IMR-90 (cell line): ENCODE data around the gene CABP4. TPM values are rescaled to one million over a fixed set of nuclear protein-coding genes. Genes with fewer than 3 reads are reported as not detected.

Source experiments
- ATAC-seq: fragments of 200-7000 bp; cut with Tn5 transposase; 2 replicates; pipeline ENCODE4 v1.9.1; 2020; ENCODE audit warnings: low read depth, mild to moderate bottlenecking, moderate library complexity
- BruUV-seq: library from RNA; stranded (reverse); fragments of 400-500 nt; replicated peaks from 2 replicates; lab custom pipeline; 2021; lab: Mats Ljungman, UMichigan
- CTCF ChIA-PET: fragments of 300-600 bp; formaldehyde crosslinking; extraction: SDS; loops from one replicate; lab custom pipeline; 2021; ENCODE audit warnings: antibody characterized with exemption; lab: Yijun Ruan, JAX
- POLR2A ChIA-PET: fragments of 300-600 bp; sonication (Branson Sonifier 250); formaldehyde crosslinking; loops from one replicate; lab custom pipeline; 2022; ENCODE audit warnings: antibody characterized with exemption; ENCODE audit not compliant: unreplicated experiment; lab: Charles Lee
- DNase-seq: peaks from one replicate; pipeline ENCODE4 v3.0.0; 2013
- H2AFZ ChIP-seq: replicated peaks from 2 replicates; pipeline ENCODE3; 2013; ENCODE audit warnings: low read length, mild to moderate bottlenecking; ENCODE audit not compliant: poor library complexity
- H2AK5ac ChIP-seq: 2 replicates; pipeline ENCODE4 v1.6.1; 2013; ENCODE audit warnings: low read depth, low read length, inconsistent platforms
- H2AK9ac ChIP-seq: replicated peaks from 2 replicates; pipeline ENCODE3; 2013; ENCODE audit warnings: mild to moderate bottlenecking, low read depth, low read length, moderate library complexity; ENCODE audit not compliant: poor library complexity
- H2BK120ac ChIP-seq: 2 replicates; pipeline ENCODE4 v1.6.1; 2013; ENCODE audit warnings: low read depth, low read length, inconsistent platforms
- H2BK15ac ChIP-seq: 3 replicates; pipeline ENCODE4 v1.6.1; 2013; ENCODE audit warnings: low read depth, low read length, inconsistent platforms
- H2BK20ac ChIP-seq: 2 replicates; pipeline ENCODE4 v1.6.1; 2013; ENCODE audit warnings: low read depth, mild to moderate bottlenecking, inconsistent platforms, low read length, moderate library complexity
- H2BK5ac ChIP-seq: 2 replicates; pipeline ENCODE4 v1.6.1; 2013; ENCODE audit warnings: mild to moderate bottlenecking, low read depth, low read length, inconsistent platforms; ENCODE audit not compliant: poor library complexity, severe bottlenecking
- H3K14ac ChIP-seq: replicated peaks from 2 replicates; pipeline ENCODE4 v1.6.1; 2013; ENCODE audit warnings: low read depth, low read length, inconsistent platforms
- H3K18ac ChIP-seq: 2 replicates; pipeline ENCODE4 v1.6.1; 2013; ENCODE audit warnings: low read depth, low read length, control low read depth
- H3K23ac ChIP-seq: 2 replicates; pipeline ENCODE4 v1.6.1; 2013; ENCODE audit warnings: low read depth, low read length, inconsistent platforms
- H3K27ac ChIP-seq: 2 replicates; pipeline ENCODE4 v1.5.1; 2013; ENCODE audit warnings: mild to moderate bottlenecking, control low read depth, low read length; ENCODE audit not compliant: insufficient read depth
- H3K27me3 ChIP-seq: 2 replicates; pipeline ENCODE4 v1.6.1; 2013; ENCODE audit warnings: low read length; ENCODE audit not compliant: control insufficient read depth, insufficient read depth
- H3K36me3 ChIP-seq: 2 replicates; pipeline ENCODE4 v1.6.1; 2013; ENCODE audit warnings: low read length, mixed read lengths; ENCODE audit not compliant: control insufficient read depth, insufficient read depth
- H3K4ac ChIP-seq: 2 replicates; pipeline ENCODE4 v1.6.1; 2013; ENCODE audit warnings: low read depth, low read length, inconsistent platforms
- H3K4me1 ChIP-seq: 2 replicates; pipeline ENCODE4 v1.6.1; 2013; ENCODE audit warnings: low read length, mixed read lengths; ENCODE audit not compliant: control insufficient read depth, insufficient read depth
- H3K4me2 ChIP-seq: 2 replicates; pipeline ENCODE4 v1.6.1; 2013; ENCODE audit warnings: low read depth, mild to moderate bottlenecking, control low read depth, low read length, moderate library complexity
- H3K4me3 ChIP-seq: 2 replicates; pipeline ENCODE4 v1.5.1; 2013; ENCODE audit warnings: low read depth, mild to moderate bottlenecking, control low read depth, low read length, moderate library complexity; ENCODE audit not compliant: insufficient read depth
- H3K56ac ChIP-seq: 2 replicates; pipeline ENCODE4 v1.6.1; 2013; ENCODE audit warnings: low read length, inconsistent platforms; ENCODE audit not compliant: insufficient read depth; ENCODE audit errors: extremely low read depth
- H3K79me1 ChIP-seq, 2 experiments: 2 replicates each; pipeline ENCODE4 v1.6.1; 2013; ENCODE audit warnings: low read length in 2 of 2, inconsistent platforms in 1 of 2, low read depth in 1 of 2
- H3K9ac ChIP-seq: 2 replicates; pipeline ENCODE4 v1.6.1; 2013; ENCODE audit warnings: low read depth, low read length, control low read depth
- H3K9me1 ChIP-seq: 2 replicates; pipeline ENCODE4 v1.6.1; 2013; ENCODE audit warnings: low read length, inconsistent platforms; ENCODE audit not compliant: insufficient read depth
- H3K9me3 ChIP-seq: 2 replicates; pipeline ENCODE4 v1.6.1; 2013; ENCODE audit warnings: low read length; ENCODE audit not compliant: control insufficient read depth, insufficient read depth
- H4K20me1 ChIP-seq: 2 replicates; pipeline ENCODE4 v1.6.1; 2013; ENCODE audit warnings: low read length, inconsistent platforms; ENCODE audit not compliant: insufficient read depth
- H4K5ac ChIP-seq: 2 replicates; pipeline ENCODE4 v1.6.1; 2013; ENCODE audit warnings: mild to moderate bottlenecking, low read depth, low read length, control low read depth
- H4K8ac ChIP-seq, 2 experiments: 2 replicates each; pipeline ENCODE4 v1.6.1; 2013; ENCODE audit warnings: low read depth in 2 of 2, low read length in 2 of 2, control low read depth in 1 of 2, inconsistent platforms in 1 of 2
- H4K91ac ChIP-seq: 2 replicates; pipeline ENCODE4 v1.6.1; 2013; ENCODE audit warnings: low read depth, low read length, inconsistent platforms; ENCODE audit not compliant: insufficient read depth
- SMC3 ChIP-seq: fragments of 150-350 bp; IDR thresholded peaks from 2 replicates; pipeline ENCODE4 v1.6.1; 2016; ENCODE audit warnings: low read depth, mild to moderate bottlenecking, antibody characterized with exemption, low read length, moderate library complexity
- WGBS, 2 experiments: methylation state at CpG; one replicate each; pipeline versions ENCODE4 v1.1.5 to v1.1.7; 2013; ENCODE audit warnings: missing lambda C conversion rate in 2 of 2; ENCODE audit not compliant: insufficient read length in 1 of 2; ENCODE audit errors: extremely low coverage in 2 of 2; 5-methylcytosine and 5-hydroxymethylcytosine counted together
- dilution Hi-C: fragments of 300-500 bp; cut with HindIII; formaldehyde crosslinking; loops from one replicate; pipeline ENCODE4 v1.14.3; 2018; ENCODE audit warnings: low sequenced_read_pairs; ENCODE audit not compliant: unreplicated experiment
- in situ Hi-C: fragments of 300-500 bp; cut with MboI; formaldehyde crosslinking; loops from 3 replicates; pipeline ENCODE4 v1.14.3; 2019; ENCODE audit warnings: low sequenced_read_pairs, inconsistent platforms, mixed read lengths
- intact Hi-C: fragments of 100-400 bp; cut with micrococcal nuclease; formaldehyde crosslinking; loops from 2 replicates; pipeline ENCODE4 v1.10.0; 2022
- polyA plus RNA-seq, 3 experiments: library from polyadenylated mRNA; depleted of rRNA; stranded (reverse); fragments of >200 nt; gene quantifications; 2 replicates each; pipeline ENCODE4 v1.2.3, GENCODE V29; 2012; ENCODE audit warnings: low replicate concordance in 1 of 3
- total RNA-seq: library from RNA; depleted of rRNA; stranded (reverse); fragments of >200 nt; gene quantifications from 2 replicates; pipeline ENCODE4 v1.2.3, GENCODE V29; 2012

CABP4 gene
- total and polyA plus RNA-seq, 2 of the 4 experiments (the other 2 are of a cell fraction): not detected

GRCh38 chr11:67489885-67490726 is 35.0 kb downstream of the CABP4 start:
- Histone ChIP-seq H3K18ac (no peak overlapping the region), H3K4me2 (no peak overlapping the region), H4K8ac (no peak overlapping the region), H2AK5ac (no peak overlapping the region), H2AK9ac (peak overlapping the region; percentile 16), H3K9me1 (peaks cover 10% of the 10 kb centered on the region), H3K9me3 (no peaks in the 10 kb centered on the region), H2BK5ac (no peak overlapping the region), H3K4ac (no peak overlapping the region), H3K36me3 (peaks cover 50% of the 10 kb centered on the region), H3K4me3 (no peak overlapping the region), H3K14ac (no peak overlapping the region), H2BK120ac (no peak overlapping the region), H3K4me1 (no peaks in the 10 kb centered on the region), H3K79me1 (peaks cover 4 to 16% of the 10 kb centered on the region in 2 experiments; a peak in 2 of 4 replicates), H3K23ac (no peak overlapping the region), H2BK20ac (no peak overlapping the region), H4K91ac (no peak overlapping the region), H2BK15ac (no peak overlapping the region), H3K27me3 (no peaks in the 10 kb centered on the region), H4K5ac (no peak overlapping the region), H3K27ac (no peak overlapping the region), H3K9ac (no peak overlapping the region), H4K20me1 (no peaks in the 10 kb centered on the region; the same call in none of the 2 replicates), H3K56ac (no peak overlapping the region), H2AFZ (no peak overlapping the region)
- TSS peak; percentile 83 for BruUV-seq
- ChIA-PET CTCF (no interaction called here), POLR2A (no interaction called here)
- intact Hi-C loops (no loop called here), in situ Hi-C loops (no loop called here), dilution Hi-C loops (no loop called here)
- DNase-seq (no peak), ATAC-seq (no peak)
- 94% methylated on average over 9 of the region's 23 CpGs; no CpG with 5 or more reads in 1 of the 2 experiments for WGBS, 2 experiments
- TF ChIP-seq SMC3: no peak
